Neuronal stem cell (in vitro differentiated cells): Measurements from ENCODE around the gene OTULINL.
"Not testable (repeated sequence)": the region's sequence is repeated elsewhere in the genome, so short reads cannot be mapped to it uniquely, and the experiment has no call there.

Source experiments
- DNase-seq: peaks from one replicate; pipeline ENCODE4 v3.0.0-alpha.2; 2013; ENCODE audit warnings: low spot score
- H2AFZ ChIP-seq: one replicate; pipeline ENCODE4 v1.6.1; 2013; ENCODE audit warnings: mild to moderate bottlenecking, low read length, inconsistent platforms
- H2AK5ac ChIP-seq: 2 replicates; pipeline ENCODE4 v1.6.1; 2013; ENCODE audit warnings: low read depth, mild to moderate bottlenecking, inconsistent platforms, low read length, moderate library complexity, mixed read lengths
- H2BK120ac ChIP-seq: 2 replicates; pipeline ENCODE4 v1.6.1; 2013; ENCODE audit warnings: low read depth, mild to moderate bottlenecking, inconsistent platforms, low read length, moderate library complexity, mixed read lengths
- H2BK12ac ChIP-seq: one replicate; pipeline ENCODE4 v1.6.1; 2013; ENCODE audit warnings: low read length, inconsistent platforms
- H2BK15ac ChIP-seq: 2 replicates; pipeline ENCODE4 v1.6.1; 2013; ENCODE audit warnings: mild to moderate bottlenecking, low read length, inconsistent platforms, mixed read lengths
- H2BK5ac ChIP-seq: one replicate; pipeline ENCODE4 v1.6.1; 2013; ENCODE audit warnings: inconsistent platforms, mild to moderate bottlenecking, low read length, moderate library complexity
- H3K14ac ChIP-seq: one replicate; pipeline ENCODE4 v1.6.1; 2013; ENCODE audit warnings: low read length, inconsistent platforms
- H3K18ac ChIP-seq: 2 replicates; pipeline ENCODE4 v1.6.1; 2013; ENCODE audit warnings: low read length, inconsistent platforms
- H3K23ac ChIP-seq: 2 replicates; pipeline ENCODE4 v1.6.1; 2013; ENCODE audit warnings: low read depth, mild to moderate bottlenecking, mixed read lengths, low read length, inconsistent platforms; ENCODE audit not compliant: poor library complexity
- H3K27ac ChIP-seq: replicated peaks from 3 replicates; pipeline ENCODE4 v1.5.1; 2013; ENCODE audit warnings: low read length, inconsistent platforms
- H3K27me3 ChIP-seq, 3 experiments: 2 replicates each; pipeline ENCODE4 v1.6.1; 2013; ENCODE audit warnings: low read length in 3 of 3, mild to moderate bottlenecking in 2 of 3, inconsistent platforms in 1 of 3, low read depth in 1 of 3, mixed read lengths in 1 of 3, moderate library complexity in 1 of 3; ENCODE audit not compliant: control insufficient read depth in 3 of 3, insufficient read depth in 3 of 3
- H3K36me3 ChIP-seq, 2 donors: replicated peaks in 1 of 2; 2 replicates each; pipeline ENCODE4 v1.6.1; 2013; ENCODE audit warnings: low read length in 2 of 2; ENCODE audit not compliant: control insufficient read depth in 2 of 2, insufficient read depth in 2 of 2
- H3K4ac ChIP-seq: 2 replicates; pipeline ENCODE4 v1.6.1; 2013; ENCODE audit warnings: inconsistent platforms, mild to moderate bottlenecking, low read length, moderate library complexity
- H3K4me1 ChIP-seq, 2 donors: 1 replicate in 1 of 2; 2 replicates in 1 of 2; pipeline ENCODE4 v1.6.1; 2013; ENCODE audit warnings: low read length in 2 of 2, low read depth in 1 of 2; ENCODE audit not compliant: control insufficient read depth in 2 of 2, insufficient read depth in 1 of 2
- H3K4me2 ChIP-seq: one replicate; pipeline ENCODE4 v1.6.1; 2013; ENCODE audit warnings: mild to moderate bottlenecking, low read length, inconsistent platforms; ENCODE audit not compliant: insufficient read depth, poor library complexity, severe bottlenecking
- H3K4me3 ChIP-seq, 2 donors: 2 replicates each; pipeline ENCODE4 v1.5.1; 2013; ENCODE audit warnings: low read length in 2 of 2, mild to moderate bottlenecking in 2 of 2, inconsistent platforms in 1 of 2, moderate library complexity in 1 of 2
- H3K79me1 ChIP-seq: one replicate; pipeline ENCODE4 v1.6.1; 2013; ENCODE audit warnings: low read depth, mild to moderate bottlenecking, inconsistent platforms, low read length, moderate library complexity
- H3K9ac ChIP-seq: one replicate; pipeline ENCODE4 v1.6.1; 2013; ENCODE audit warnings: mild to moderate bottlenecking, low read depth, low read length, inconsistent platforms; ENCODE audit not compliant: poor library complexity
- H3K9me3 ChIP-seq, 2 donors: replicated peaks in 1 of 2; 2 replicates each; pipeline versions ENCODE3 to v1.6.1; 2013; ENCODE audit warnings: low read length in 2 of 2, mild to moderate bottlenecking in 2 of 2, inconsistent platforms in 1 of 2, low read depth in 1 of 2, mixed read lengths in 1 of 2, moderate library complexity in 1 of 2; ENCODE audit not compliant: control insufficient read depth in 2 of 2, insufficient read depth in 1 of 2
- H4K8ac ChIP-seq: one replicate; pipeline ENCODE4 v1.6.1; 2013; ENCODE audit warnings: low read depth, mild to moderate bottlenecking, inconsistent platforms, low read length, moderate library complexity
- H4K91ac ChIP-seq: one replicate; pipeline ENCODE4 v1.6.1; 2013; ENCODE audit warnings: low read length, low read depth, mild to moderate bottlenecking, inconsistent platforms; ENCODE audit not compliant: poor library complexity
- WGBS, 2 donors: extraction: QIAGEN DNeasy Blood & Tissue Kit; methylation state at CpG; one replicate each; pipeline ENCODE4 v1.1.7; 2013; ENCODE audit warnings: missing lambda C conversion rate in 2 of 2, mixed read lengths in 1 of 2; ENCODE audit not compliant: insufficient read length in 2 of 2, insufficient replicate concordance in 1 of 2; ENCODE audit errors: extremely low coverage in 2 of 2; 5-methylcytosine and 5-hydroxymethylcytosine counted together

Gene OTULINL

GRCh38 chr5:14554288-14554687 lies 27.3 kb upstream of the OTULINL start:
- not testable (repeated sequence) for H3K27me3 ChIP-seq, DNase-seq

GRCh38 chr5:14556015-14556414 lies 25.6 kb upstream of the OTULINL start:
- Histone ChIP-seq H2BK120ac (no peak overlapping the region), H3K4ac (no peak overlapping the region), H3K23ac (no peak overlapping the region), H3K14ac (no peak overlapping the region), H3K27me3 (no peaks in the 10 kb centered on the region), H4K91ac (no peak overlapping the region), H2AFZ (no peak overlapping the region), H2AK5ac (no peak overlapping the region), H2BK12ac (no peak overlapping the region), H4K8ac (no peak overlapping the region), H3K36me3 (no peaks in the 10 kb centered on the region), H3K4me3 (no peak overlapping the region), H3K4me1 (peaks cover 0 to 5% of the 10 kb centered on the region in 2 donors), H3K18ac (no peak overlapping the region), H3K79me1 (no peaks in the 10 kb centered on the region), H3K9ac (no peak overlapping the region), H2BK5ac (no peak overlapping the region), H3K9me3 (no peaks in the 10 kb centered on the region), H2BK15ac (no peak overlapping the region), H3K4me2 (no peak overlapping the region), H3K27ac (no peak overlapping the region)
- DNase-seq: no peak
- whole genome bisulfite sequencing, 2 donors: no CpG with 5 or more reads among the region's 2 CpGs

More at GRCh38 chr5:14554288-14554687, 27.3 kb upstream of the OTULINL start:
- not testable (repeated sequence) for H3K4me3 ChIP-seq, H2BK12ac ChIP-seq, H3K4ac ChIP-seq, H2BK5ac ChIP-seq, H3K9ac ChIP-seq, H3K9me3 ChIP-seq, H3K23ac ChIP-seq, H3K36me3 ChIP-seq, H3K4me2 ChIP-seq, H3K27ac ChIP-seq, H3K18ac ChIP-seq, H2AFZ ChIP-seq, H3K79me1 ChIP-seq, H2BK15ac ChIP-seq, H3K4me1 ChIP-seq, H2AK5ac ChIP-seq, H3K14ac ChIP-seq, H4K8ac ChIP-seq, H2BK120ac ChIP-seq, H4K91ac ChIP-seq
- WGBS, 2 donors: no CpG with 5 or more reads among the region's 3 CpGs

- Histone ChIP-seq H3K9ac (no peak overlapping the region), H3K23ac (no peak overlapping the region), H3K27ac (no peak overlapping the region), H2AFZ (no peak overlapping the region), H2BK15ac (no peak overlapping the region), H3K79me1 (no peaks in the 10 kb centered on the region), H3K14ac (no peak overlapping the region), H2BK5ac (no peak overlapping the region), H3K4ac (no peak overlapping the region), H3K4me3 (no peak overlapping the region), H3K4me1 (peaks cover 0 to 5% of the 10 kb centered on the region in 2 donors), H3K4me2 (no peak overlapping the region), H2BK12ac (no peak overlapping the region), H2BK120ac (no peak overlapping the region), H4K91ac (no peak overlapping the region), H3K27me3 (no peaks in the 10 kb centered on the region), H3K36me3 (no peaks in the 10 kb centered on the region), H2AK5ac (no peak overlapping the region), H3K18ac (no peak overlapping the region), H3K9me3 (no peaks in the 10 kb centered on the region), H4K8ac (no peak overlapping the region)
- no CpG with 5 or more reads among the region's 8 CpGs for WGBS, 2 donors
- DNase-seq: no peak
Observed at GRCh38 chr5:14557203-14557770, 24.3 kb upstream of the OTULINL start.

- Histone ChIP-seq H2BK120ac (no peak overlapping the region), H3K27ac (no peak overlapping the region)
Observed at GRCh38 chr5:14557791-14558415, 23.7 kb upstream of the OTULINL start.

More at GRCh38 chr5:14557791-14558415, 23.7 kb upstream of the OTULINL start:
- DNase-seq: no peak
- Histone ChIP-seq H4K91ac (no peak overlapping the region), H3K27me3 (no peaks in the 10 kb centered on the region), H3K79me1 (no peaks in the 10 kb centered on the region), H3K4me1 (peaks cover 0 to 5% of the 10 kb centered on the region in 2 donors), H3K18ac (no peak overlapping the region), H3K4me3 (no peak overlapping the region), H2AFZ (no peak overlapping the region), H3K4ac (no peak overlapping the region), H2AK5ac (no peak overlapping the region), H2BK12ac (no peak overlapping the region), H3K14ac (no peak overlapping the region), H3K9ac (no peak overlapping the region), H2BK15ac (no peak overlapping the region), H3K23ac (no peak overlapping the region), H4K8ac (no peak overlapping the region), H3K9me3 (no peaks in the 10 kb centered on the region), H3K4me2 (no peak overlapping the region), H2BK5ac (no peak overlapping the region), H3K36me3 (no peaks in the 10 kb centered on the region)
- WGBS, 2 donors: no CpG with 5 or more reads among the region's 8 CpGs
